Hepatocyte (in vitro differentiated cells): Measurements from ENCODE around the gene LYPD4. TPM values are rescaled to one million over a fixed set of nuclear protein-coding genes. Genes with fewer than 3 reads are reported as not detected.
A peak's percentile ranks its signal among the peaks of the same experiment; 100 is the strongest.

Source experiments
- DNase-seq: peaks from one replicate; pipeline ENCODE4 v3.0.0-alpha.2; 2016; ENCODE audit warnings: low spot score
- H2AFZ ChIP-seq: fragments of 200-600 bp; sonication (generic); 2 replicates; pipeline ENCODE4 v1.6.0; 2016; ENCODE audit warnings: antibody characterized with exemption, mild to moderate bottlenecking
- H3K27ac ChIP-seq: fragments of 200-600 bp; sonication (generic); 2 replicates; pipeline ENCODE4 v1.5.1; 2016; ENCODE audit warnings: mild to moderate bottlenecking
- H3K27me3 ChIP-seq: fragments of 200-600 bp; sonication (generic); 2 replicates; pipeline ENCODE4 v1.6.1; 2016
- H3K36me3 ChIP-seq: fragments of 200-600 bp; sonication (generic); replicated peaks from 2 replicates; pipeline ENCODE4 v1.5.1; 2016; ENCODE audit warnings: low read depth; ENCODE audit not compliant: insufficient read depth
- H3K4me1 ChIP-seq: fragments of 200-600 bp; sonication (generic); 2 replicates; pipeline ENCODE4 v1.5.1; 2016; ENCODE audit warnings: mild to moderate bottlenecking, moderate library complexity; ENCODE audit not compliant: insufficient read depth
- H3K4me2 ChIP-seq: fragments of 200-600 bp; sonication (generic); 2 replicates; pipeline ENCODE4 v1.6.0; 2016
- H3K4me3 ChIP-seq: fragments of 200-600 bp; sonication (generic); 2 replicates; pipeline ENCODE4 v1.5.1; 2016; ENCODE audit warnings: mild to moderate bottlenecking
- H3K79me2 ChIP-seq: fragments of 200-600 bp; sonication (generic); 2 replicates; pipeline ENCODE4 v1.6.0; 2017; ENCODE audit warnings: mild to moderate bottlenecking
- H3K9me2 ChIP-seq: fragments of 200-600 bp; sonication (generic); replicated peaks from 2 replicates; pipeline ENCODE4 v1.6.0; 2017; ENCODE audit warnings: mild to moderate bottlenecking; ENCODE audit not compliant: insufficient read depth
- H3K9me3 ChIP-seq: fragments of 200-600 bp; sonication (generic); 2 replicates; pipeline ENCODE4 v1.5.1; 2016; ENCODE audit warnings: low read depth, mild to moderate bottlenecking
- H4K20me1 ChIP-seq: fragments of 200-600 bp; sonication (generic); 2 replicates; pipeline ENCODE4 v1.6.0; 2016; ENCODE audit warnings: mild to moderate bottlenecking; ENCODE audit not compliant: insufficient read depth, poor library complexity, severe bottlenecking
- EZH2 ChIP-seq: fragments of 200-600 bp; sonication (generic); IDR thresholded peaks from 2 replicates; pipeline ENCODE4 v1.6.1; 2016; ENCODE audit warnings: antibody characterized with exemption, mild to moderate bottlenecking, borderline replicate concordance
- EZH2phosphoT487 ChIP-seq: fragments of 200-600 bp; sonication (generic); IDR thresholded peaks from one replicate; pipeline ENCODE4 v1.6.1; 2018; ENCODE audit warnings: antibody characterized with exemption, mild to moderate bottlenecking, low read depth, moderate library complexity; ENCODE audit not compliant: unreplicated experiment, severe bottlenecking
- WGBS: methylation state at CpG from one replicate; pipeline ENCODE4 v1.1.6; 2016; ENCODE audit warnings: low lambda C conversion rate; ENCODE audit errors: missing lambda C conversion rate; 5-methylcytosine and 5-hydroxymethylcytosine counted together
- polyA plus RNA-seq: library from polyadenylated mRNA; unstranded; fragments of >200 nt; fragmentation: Nextera tagmentation; extraction: Ambion mirVana; gene quantifications from 2 replicates; pipeline ENCODE4 v1.2.1, GENCODE V29; 2016
- total RNA-seq: library from RNA; depleted of rRNA; stranded (reverse); fragments of >200 nt; gene quantifications from 2 replicates; pipeline ENCODE4 v1.2.3, GENCODE V29; 2014
- TF ChIP-seq, protein P1 (sequence below): fragments of 200-600 bp; sonication (generic); IDR thresholded peaks from 2 replicates; pipeline ENCODE4 v1.5.1; 2016; ENCODE audit warnings: antibody characterized with exemption, mild to moderate bottlenecking; ENCODE audit not compliant: poor library complexity

Gene LYPD4
- total and polyA plus RNA-seq, 2 experiments from 2014 or later: not detected

DNA sequence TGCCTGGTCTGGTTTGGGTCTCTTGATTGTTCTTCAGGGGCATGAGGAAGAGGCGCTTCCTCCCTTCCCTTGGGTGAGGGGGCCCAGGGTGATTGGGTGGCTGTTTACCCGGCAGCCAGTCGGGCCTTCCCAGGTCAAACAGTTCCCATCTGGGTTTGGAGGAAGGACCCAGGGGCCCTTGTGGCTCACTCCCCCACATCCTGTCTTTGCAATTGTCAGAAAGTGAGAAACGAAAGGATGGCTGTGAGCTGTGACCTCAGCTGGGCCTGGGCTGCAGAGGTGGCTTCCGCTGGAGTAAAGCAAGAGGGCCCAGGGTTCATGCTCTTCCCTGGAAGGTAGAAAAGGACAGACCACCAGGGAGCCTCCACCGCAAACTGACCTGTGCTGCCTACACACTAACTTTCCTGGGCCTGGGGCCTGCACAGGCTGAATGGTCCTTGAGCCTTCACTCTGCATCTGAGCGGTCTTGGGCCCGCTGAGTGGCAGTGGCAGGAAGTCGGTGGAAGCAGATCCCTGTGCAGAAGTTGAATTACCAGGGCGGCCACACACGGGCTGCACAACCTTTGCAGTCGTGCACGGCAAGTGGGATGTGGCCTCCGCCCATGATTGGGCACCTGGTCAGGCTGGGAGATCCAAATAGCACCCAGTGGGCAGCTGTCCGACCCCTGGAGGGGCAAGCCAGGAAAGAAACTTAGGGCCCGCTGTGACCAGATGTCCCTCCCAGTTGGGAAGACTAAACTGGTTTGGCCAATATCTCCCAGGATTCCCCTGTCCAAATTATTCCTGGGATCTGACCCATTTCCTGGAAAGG, 27.3 kb upstream of the LYPD4 start:
- peaks cover 14% of the 10 kb centered on the region for H3K79me2 ChIP-seq
- no peaks in the 10 kb centered on the region for H3K36me3 ChIP-seq
- no peak overlapping the region for H2AFZ ChIP-seq
- H3K9me2 ChIP-seq: no peaks in the 10 kb centered on the region
- H3K4me1 ChIP-seq: no peaks in the 10 kb centered on the region
- no peaks in the 10 kb centered on the region for H3K9me3 ChIP-seq
- H3K27ac ChIP-seq: no peak overlapping the region
- WGBS: 92% methylated on average over 16 of the region's 16 CpGs
- TF ChIP-seq EZH2phosphoT487 (no peak), EZH2 (no peak)
- TF ChIP-seq, protein P1, sequence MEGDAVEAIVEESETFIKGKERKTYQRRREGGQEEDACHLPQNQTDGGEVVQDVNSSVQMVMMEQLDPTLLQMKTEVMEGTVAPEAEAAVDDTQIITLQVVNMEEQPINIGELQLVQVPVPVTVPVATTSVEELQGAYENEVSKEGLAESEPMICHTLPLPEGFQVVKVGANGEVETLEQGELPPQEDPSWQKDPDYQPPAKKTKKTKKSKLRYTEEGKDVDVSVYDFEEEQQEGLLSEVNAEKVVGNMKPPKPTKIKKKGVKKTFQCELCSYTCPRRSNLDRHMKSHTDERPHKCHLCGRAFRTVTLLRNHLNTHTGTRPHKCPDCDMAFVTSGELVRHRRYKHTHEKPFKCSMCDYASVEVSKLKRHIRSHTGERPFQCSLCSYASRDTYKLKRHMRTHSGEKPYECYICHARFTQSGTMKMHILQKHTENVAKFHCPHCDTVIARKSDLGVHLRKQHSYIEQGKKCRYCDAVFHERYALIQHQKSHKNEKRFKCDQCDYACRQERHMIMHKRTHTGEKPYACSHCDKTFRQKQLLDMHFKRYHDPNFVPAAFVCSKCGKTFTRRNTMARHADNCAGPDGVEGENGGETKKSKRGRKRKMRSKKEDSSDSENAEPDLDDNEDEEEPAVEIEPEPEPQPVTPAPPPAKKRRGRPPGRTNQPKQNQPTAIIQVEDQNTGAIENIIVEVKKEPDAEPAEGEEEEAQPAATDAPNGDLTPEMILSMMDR: no peak
- no peak for DNase-seq
- H3K4me2 ChIP-seq: no peak overlapping the region
- H3K4me3 ChIP-seq: no peak overlapping the region
- no peaks in the 10 kb centered on the region for H3K27me3 ChIP-seq
- peaks cover 44% of the 10 kb centered on the region for H4K20me1 ChIP-seq

DNA sequence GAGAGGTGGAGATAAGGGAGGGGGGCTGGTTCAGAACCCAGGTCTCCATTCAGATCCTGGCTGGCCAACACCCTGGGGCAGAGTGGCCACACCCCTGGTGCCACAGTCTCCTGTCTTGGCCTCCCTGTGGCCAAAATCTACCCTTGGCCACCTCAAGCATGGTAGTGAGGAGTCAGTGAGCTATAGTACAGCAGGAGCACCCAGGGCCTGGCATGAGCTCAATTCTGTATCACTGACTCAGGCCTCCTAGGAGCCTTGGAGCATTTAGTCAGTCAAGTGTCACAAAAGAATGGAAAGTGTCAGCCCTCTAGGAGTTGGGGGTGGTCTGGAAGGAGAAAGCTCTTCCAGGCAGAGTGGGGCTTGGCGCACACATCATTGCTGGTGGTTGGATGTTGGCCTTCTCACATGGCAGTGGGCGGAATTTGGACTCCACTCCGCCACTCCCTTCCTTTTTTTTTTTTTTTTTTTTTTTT, 26.0 kb upstream of the LYPD4 start:
- Histone ChIP-seq H2AFZ (no peak overlapping the region), H3K27me3 (no peaks in the 10 kb centered on the region), H3K4me2 (no peak overlapping the region), H3K79me2 (peaks cover 25% of the 10 kb centered on the region), H3K9me2 (no peaks in the 10 kb centered on the region), H3K9me3 (no peaks in the 10 kb centered on the region), H3K27ac (no peak overlapping the region), H3K4me1 (no peaks in the 10 kb centered on the region), H4K20me1 (peaks cover 55% of the 10 kb centered on the region), H3K4me3 (no peak overlapping the region), H3K36me3 (no peaks in the 10 kb centered on the region)
- DNase-seq: peak; percentile 30
- TF ChIP-seq, protein P1: no peak
- TF ChIP-seq EZH2phosphoT487 (no peak), EZH2 (no peak)
- 95% methylated on average over 3 of the region's 3 CpGs for WGBS

DNA sequence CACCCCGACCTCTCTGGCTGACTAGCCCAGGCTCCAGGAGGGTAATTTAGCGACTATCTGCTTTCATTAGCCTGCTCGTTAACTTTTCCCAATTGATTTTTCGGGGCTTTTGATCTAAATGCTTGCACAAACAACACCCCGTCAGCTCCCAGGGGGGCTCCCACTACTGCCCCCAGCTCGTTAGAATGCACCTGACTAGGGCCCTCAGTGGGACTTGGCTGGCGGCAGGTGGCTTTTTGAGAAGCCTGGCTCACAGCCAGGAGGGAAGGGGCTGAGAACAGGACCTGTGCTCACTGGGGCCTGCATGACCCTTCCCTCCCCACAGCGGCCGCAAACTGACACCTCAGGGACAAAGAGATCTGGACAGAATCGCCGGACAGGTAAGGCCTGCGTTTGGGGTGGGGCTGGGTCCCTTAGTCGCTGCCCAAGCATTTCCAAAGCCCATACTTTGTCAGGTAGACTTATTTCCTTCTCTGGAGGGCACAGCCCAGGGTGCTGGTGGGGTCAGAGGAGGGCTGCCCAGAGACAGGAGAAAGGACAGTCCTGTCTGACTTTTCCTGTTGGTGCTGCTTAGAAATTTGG, 25.0 kb upstream of the LYPD4 start:
- Histone ChIP-seq H3K4me3 (no peak overlapping the region), H3K27ac (no peak overlapping the region), H3K9me2 (no peaks in the 10 kb centered on the region), H2AFZ (no peak overlapping the region), H3K36me3 (no peaks in the 10 kb centered on the region), H3K4me1 (no peaks in the 10 kb centered on the region), H3K9me3 (no peaks in the 10 kb centered on the region), H3K79me2 (peaks cover 35% of the 10 kb centered on the region), H3K27me3 (no peaks in the 10 kb centered on the region), H3K4me2 (no peak overlapping the region), H4K20me1 (peaks cover 65% of the 10 kb centered on the region)
- DNase-seq: no peak
- WGBS: 79% methylated on average over 13 of the region's 13 CpGs
- TF ChIP-seq EZH2 (no peak), EZH2phosphoT487 (no peak)
- TF ChIP-seq, protein P1: no peak
